Left lung (tissue), 10 donors: ENCODE measurements around the gene ZCCHC24. TPM values are rescaled to one million over a fixed set of nuclear protein-coding genes. Genes with fewer than 3 reads are reported as not detected.

Experiments used
- ATAC-seq: fragments of 200-7000 bp; cut with Tn5 transposase; one replicate; pipeline ENCODE4 v1.9.1; 2020; ENCODE audit warnings: moderate library complexity
- DNase-seq, 4 donors: peaks; one replicate each; pipeline ENCODE4 v3.0.0-alpha.2; 2013 to 2020
- H3K27ac ChIP-seq, 2 donors: fragments of 200-600 bp; sonication (generic) in 1 of 2; one replicate each; pipeline versions ENCODE4 v1.5.0 to v1.8.0; 2020 to 2021
- H3K27me3 ChIP-seq, 2 donors: fragments of 200-600 bp; sonication (generic) in 1 of 2; one replicate each; pipeline versions ENCODE4 v1.5.0 to v1.8.0; 2020 to 2021
- H3K36me3 ChIP-seq, 2 donors: fragments of 200-600 bp; sonication (generic) in 1 of 2; one replicate each; pipeline versions ENCODE4 v1.5.0 to v1.8.0; 2020 to 2021
- H3K4me1 ChIP-seq, 2 donors: fragments of 200-600 bp; one replicate each; pipeline ENCODE4 v1.8.0; 2021
- H3K4me3 ChIP-seq, 2 donors: fragments of 200-600 bp; sonication (generic) in 1 of 2; one replicate each; pipeline versions ENCODE4 v1.5.0 to v1.8.0; 2020 to 2021; ENCODE audit warnings: mild to moderate bottlenecking in 1 of 2
- H3K9me3 ChIP-seq, 2 donors: fragments of 200-600 bp; sonication (generic) in 1 of 2; one replicate each; pipeline versions ENCODE4 v1.5.0 to v1.8.0; 2020 to 2021
- intact Hi-C, 2 donors: fragments of 100-400 bp; cut with DNase I; formaldehyde crosslinking; loops; one replicate each; pipeline versions ENCODE4 v1.11.2 to v1.14.2; 2022
- polyA plus RNA-seq, 6 donors: library from polyadenylated mRNA; unstranded; fragments of 120-200 nt; gene quantifications; one replicate each; pipeline ENCODE4 v1.2.1, GENCODE V29; 2013; ENCODE audit not compliant: insufficient read length in 6 of 6
- total RNA-seq, 2 donors: library from RNA; stranded (reverse); fragmentation: NEBNext Ultra II Directional; extraction: Animal tissue kit (Norgen Biotek cat#: 25700); gene quantifications; one replicate each; pipeline ENCODE4 v1.2.1, GENCODE V29; 2021
- TF ChIP-seq, protein P1 (sequence below), 2 donors: fragments of 200-600 bp; sonication (generic) in 1 of 2; IDR thresholded peaks; one replicate each; pipeline versions ENCODE4 v1.5.0 to v1.8.0; 2021; ENCODE audit warnings: antibody characterized with exemption in 2 of 2
- donor health status: DM: no; HTN: yes; CAD: no.
- donor health status: DM: no; HTN: no; CAD: no.

ZCCHC24 gene
- total and polyA plus RNA-seq, 8 donors: 28.9 to 48.3 (median 37.1) TPM

DNA sequence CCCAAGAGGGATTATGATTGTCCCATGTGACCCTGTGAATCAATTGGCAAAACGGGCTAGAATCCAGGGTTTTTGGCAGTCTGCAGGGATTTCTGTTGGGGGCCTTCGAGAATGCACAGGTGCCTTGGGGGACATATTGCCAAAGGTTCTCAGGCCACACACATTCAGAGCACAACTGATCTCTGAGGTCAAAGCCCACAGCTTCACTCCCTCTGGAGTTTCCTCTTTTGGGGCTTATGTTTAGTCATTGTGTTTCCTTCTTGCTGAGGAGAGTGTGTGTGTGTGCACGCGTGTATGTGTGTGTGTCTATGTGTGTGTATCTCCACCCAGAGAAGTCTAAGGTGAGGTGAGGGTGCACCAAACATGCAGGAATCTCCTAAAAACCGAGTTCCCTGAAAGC, 89.3 kb downstream of the ZCCHC24 start:
- Histone ChIP-seq H3K36me3 (peaks cover 0 to 50% of the 10 kb centered on the region in 2 donors), H3K4me1 (peaks cover 0 to 52% of the 10 kb centered on the region in 2 donors), H3K9me3 (no peaks in the 10 kb centered on the region), H3K4me3 (no peak overlapping the region), H3K27me3 (no peaks in the 10 kb centered on the region), H3K27ac (peak overlapping the region in 1 of 2 donors; percentile 43)
- peak; percentile 30 for ATAC-seq
- intact Hi-C loops: no loop called here
- TF ChIP-seq, protein P1, sequence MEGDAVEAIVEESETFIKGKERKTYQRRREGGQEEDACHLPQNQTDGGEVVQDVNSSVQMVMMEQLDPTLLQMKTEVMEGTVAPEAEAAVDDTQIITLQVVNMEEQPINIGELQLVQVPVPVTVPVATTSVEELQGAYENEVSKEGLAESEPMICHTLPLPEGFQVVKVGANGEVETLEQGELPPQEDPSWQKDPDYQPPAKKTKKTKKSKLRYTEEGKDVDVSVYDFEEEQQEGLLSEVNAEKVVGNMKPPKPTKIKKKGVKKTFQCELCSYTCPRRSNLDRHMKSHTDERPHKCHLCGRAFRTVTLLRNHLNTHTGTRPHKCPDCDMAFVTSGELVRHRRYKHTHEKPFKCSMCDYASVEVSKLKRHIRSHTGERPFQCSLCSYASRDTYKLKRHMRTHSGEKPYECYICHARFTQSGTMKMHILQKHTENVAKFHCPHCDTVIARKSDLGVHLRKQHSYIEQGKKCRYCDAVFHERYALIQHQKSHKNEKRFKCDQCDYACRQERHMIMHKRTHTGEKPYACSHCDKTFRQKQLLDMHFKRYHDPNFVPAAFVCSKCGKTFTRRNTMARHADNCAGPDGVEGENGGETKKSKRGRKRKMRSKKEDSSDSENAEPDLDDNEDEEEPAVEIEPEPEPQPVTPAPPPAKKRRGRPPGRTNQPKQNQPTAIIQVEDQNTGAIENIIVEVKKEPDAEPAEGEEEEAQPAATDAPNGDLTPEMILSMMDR (IDR thresholded peaks at IDR 0.05): no peak
- DNase-seq: no peak

DNA sequence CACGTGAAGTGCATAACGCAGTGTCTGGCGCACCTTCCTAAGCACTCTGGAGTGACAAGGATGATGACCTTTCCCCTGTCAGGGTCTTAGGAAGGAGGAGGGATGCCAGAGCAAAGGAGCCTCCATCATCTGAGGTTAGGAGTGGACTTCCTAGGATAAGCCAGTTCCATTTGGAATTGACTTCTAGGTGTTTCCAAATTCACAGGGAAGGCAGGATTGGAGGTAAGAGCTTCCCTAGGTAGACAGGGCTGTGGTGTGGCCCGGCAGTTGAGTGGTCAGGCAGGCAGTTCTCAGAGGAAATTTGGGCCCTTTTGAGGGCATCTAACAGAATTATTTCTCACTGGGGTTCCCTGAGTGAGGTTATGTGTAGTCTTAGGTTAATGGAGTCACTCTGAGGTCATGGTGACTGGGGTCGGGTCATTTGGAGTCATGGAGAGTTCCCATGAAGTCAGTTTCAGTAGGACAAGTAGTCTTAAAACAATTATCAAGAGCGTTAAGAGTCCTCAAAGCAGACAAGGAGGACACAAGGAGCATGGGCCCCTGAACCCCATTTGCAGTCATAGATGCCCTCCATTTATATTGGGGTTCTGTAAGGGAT, 89.9 kb downstream of the ZCCHC24 start:
- peak overlapping the region in 1 of 2 donors; percentile 43 for H3K27ac ChIP-seq
- H3K4me1 ChIP-seq: peaks cover 0 to 58% of the 10 kb centered on the region in 2 donors
- no peaks in the 10 kb centered on the region for H3K9me3 ChIP-seq
- ATAC-seq: no peak
- intact Hi-C loops: no loop called here
- TF ChIP-seq, protein P1 (IDR thresholded peaks at IDR 0.05): no peak
- H3K4me3 ChIP-seq: no peak overlapping the region
- H3K36me3 ChIP-seq: peaks cover 0 to 55% of the 10 kb centered on the region in 2 donors
- DNase-seq: no peak
- H3K27me3 ChIP-seq: no peaks in the 10 kb centered on the region

DNA sequence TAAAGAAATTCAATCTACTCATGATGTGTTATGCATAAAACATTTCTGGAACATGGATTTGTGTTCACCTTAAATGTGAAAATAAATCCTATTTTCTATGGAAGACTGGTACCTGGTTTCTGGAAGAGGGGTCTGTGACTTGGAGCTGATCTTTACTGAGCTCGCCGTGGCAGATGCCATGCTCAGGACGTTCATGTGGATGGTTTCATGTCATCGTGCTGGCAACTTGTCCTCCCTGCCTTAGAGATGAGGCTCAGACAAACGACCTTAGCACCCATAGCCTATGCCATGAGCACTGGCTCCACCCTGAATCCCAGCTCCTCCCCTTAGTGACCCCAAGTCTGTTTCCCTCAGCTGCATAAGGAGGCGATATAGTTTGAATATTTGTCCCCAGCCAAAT, 90.8 kb downstream of the ZCCHC24 start:
- Histone ChIP-seq H3K4me1 (peaks cover 0 to 67% of the 10 kb centered on the region in 2 donors), H3K27me3 (no peaks in the 10 kb centered on the region), H3K9me3 (no peaks in the 10 kb centered on the region), H3K4me3 (no peak overlapping the region), H3K36me3 (peaks cover 0 to 64% of the 10 kb centered on the region in 2 donors), H3K27ac (no peak overlapping the region)
- TF ChIP-seq, protein P1 (IDR thresholded peaks at IDR 0.05): no peak
- intact Hi-C loops: no loop called here
- DNase-seq (no peak), ATAC-seq (no peak)

DNA sequence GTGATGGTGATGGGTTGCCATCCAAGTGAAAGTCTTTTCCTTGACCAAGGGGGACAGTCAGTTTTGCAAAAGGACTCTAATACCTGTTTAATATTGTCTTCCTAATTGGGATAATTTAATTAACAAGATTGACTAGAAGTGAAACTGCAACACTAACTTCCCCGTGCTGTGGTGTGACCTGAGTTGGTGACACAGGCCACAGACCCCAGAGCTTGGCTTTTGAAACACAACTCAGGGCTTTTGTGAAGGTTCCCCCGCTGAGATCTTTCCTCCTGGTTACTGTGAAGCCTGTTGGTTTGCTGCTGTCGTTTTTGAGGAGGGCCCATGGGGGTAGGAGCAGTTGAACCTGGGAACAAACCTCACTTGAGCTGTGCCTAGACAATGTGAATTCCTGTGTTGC, 91.3 kb downstream of the ZCCHC24 start:
- intact Hi-C loops: no loop called here
- H3K36me3 ChIP-seq: peaks cover 0 to 69% of the 10 kb centered on the region in 2 donors
- TF ChIP-seq, protein P1 (IDR thresholded peaks at IDR 0.05): no peak
- DNase-seq (no peak), ATAC-seq (no peak)
- peaks cover 0 to 72% of the 10 kb centered on the region in 2 donors for H3K4me1 ChIP-seq
- H3K27me3 ChIP-seq: no peaks in the 10 kb centered on the region
- H3K27ac ChIP-seq: no peak overlapping the region
- no peak overlapping the region for H3K4me3 ChIP-seq
- no peaks in the 10 kb centered on the region for H3K9me3 ChIP-seq

DNA sequence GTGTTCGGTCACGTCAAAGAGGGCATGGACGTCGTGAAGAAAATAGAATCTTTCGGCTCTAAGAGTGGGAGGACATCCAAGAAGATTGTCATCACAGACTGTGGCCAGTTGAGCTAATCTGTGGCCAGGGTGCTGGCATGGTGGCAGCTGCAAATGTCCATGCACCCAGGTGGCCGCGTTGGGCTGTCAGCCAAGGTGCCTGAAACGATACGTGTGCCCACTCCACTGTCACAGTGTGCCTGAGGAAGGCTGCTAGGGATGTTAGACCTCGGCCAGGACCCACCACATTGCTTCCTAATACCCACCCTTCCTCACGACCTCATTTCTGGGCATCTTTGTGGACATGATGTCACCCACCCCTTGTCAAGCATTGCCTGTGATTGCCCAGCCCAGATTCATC, 91.7 kb downstream of the ZCCHC24 start:
- no peak for DNase-seq

More for the DNA sequence above, 91.7 kb downstream of the ZCCHC24 start:
- intact Hi-C loops: no loop called here
- TF ChIP-seq, protein P1 (IDR thresholded peaks at IDR 0.05): no peak
- peaks cover 0 to 73% of the 10 kb centered on the region in 2 donors for H3K36me3 ChIP-seq
- H3K27ac ChIP-seq: no peak overlapping the region
- no peaks in the 10 kb centered on the region for H3K27me3 ChIP-seq
- ATAC-seq: no peak
- no peak overlapping the region for H3K4me3 ChIP-seq
- H3K9me3 ChIP-seq: no peaks in the 10 kb centered on the region
- H3K4me1 ChIP-seq: peaks cover 2 to 76% of the 10 kb centered on the region in 2 donors
